Right lobe of liver (tissue), 6 donors: ENCODE measurements around the gene TUBG2. TPM values are rescaled to one million over a fixed set of nuclear protein-coding genes. Genes with fewer than 3 reads are reported as not detected.
"Not testable (repeated sequence)": the region's sequence is repeated elsewhere in the genome, so short reads cannot be mapped to it uniquely, and the experiment has no call there.

ENCODE experiments used
- ATAC-seq, 4 donors: fragments of 200-7000 bp; cut with Tn5 transposase; one replicate each; pipeline ENCODE4 v1.9.1; 2020; ENCODE audit warnings: mild to moderate bottlenecking in 4 of 4, moderate library complexity in 4 of 4
- DNase-seq, 3 donors: peaks; one replicate each; pipeline ENCODE4 v3.0.0-alpha.2; 2020
- H3K27ac ChIP-seq, 3 donors: fragments of 200-600 bp; one replicate each; pipeline ENCODE4 v1.8.0; 2022
- H3K27me3 ChIP-seq, 2 donors: fragments of 200-600 bp; one replicate each; pipeline ENCODE4 v1.8.0; 2022
- H3K36me3 ChIP-seq, 4 donors: fragments of 200-600 bp; sonication (generic) in 1 of 4; one replicate each; pipeline versions ENCODE4 v1.5.1 to v1.8.0; 2017 to 2022; ENCODE audit warnings: control low read depth in 1 of 4
- H3K4me1 ChIP-seq, 4 donors: fragments of 200-600 bp; sonication (generic) in 1 of 4; one replicate each; pipeline versions ENCODE4 v1.5.1 to v1.8.0; 2017 to 2022; ENCODE audit warnings: control low read depth in 1 of 4
- H3K4me3 ChIP-seq, 3 donors: fragments of 200-600 bp; one replicate each; pipeline ENCODE4 v1.8.0; 2022
- H3K9me3 ChIP-seq, 4 donors: fragments of 200-600 bp; sonication (generic) in 1 of 4; one replicate each; pipeline versions ENCODE4 v1.5.1 to v1.8.0; 2017 to 2022; ENCODE audit warnings: control low read depth in 1 of 4
- CTCF ChIP-seq, 4 donors: fragments of 200-600 bp in 3 of 4; fragments of 450-650 bp in 1 of 4; IDR thresholded peaks; one replicate each; pipeline versions ENCODE4 v1.5.1 to v1.8.0; 2016 to 2022; ENCODE audit warnings: antibody characterized with exemption in 4 of 4, mild to moderate bottlenecking in 2 of 4
- POLR2A ChIP-seq: fragments of 450-650 bp; IDR thresholded peaks from one replicate; pipeline ENCODE4 v1.6.1; 2017; ENCODE audit warnings: antibody characterized with exemption, mild to moderate bottlenecking
- WGBS: methylation state at CpG from one replicate; pipeline ENCODE4 v1.1.6; 2018; ENCODE audit warnings: low coverage, low lambda C conversion rate; ENCODE audit not compliant: insufficient coverage; ENCODE audit errors: missing lambda C conversion rate; 5-methylcytosine and 5-hydroxymethylcytosine counted together
- intact Hi-C, 2 donors: fragments of 100-400 bp; cut with DNase I; formaldehyde crosslinking; loops; one replicate each; pipeline versions ENCODE4 v1.11.2 to v1.14.1; 2022
- total RNA-seq, 6 experiments: library from RNA; depleted of rRNA in 2 of 6; stranded (reverse); fragments of >200 nt in 2 of 6; fragmentation: NEBNext Ultra II Directional in 3 of 6; extraction: Animal tissue kit (Norgen Biotek cat#: 25700) in 3 of 6; gene quantifications; one replicate each; pipeline versions ENCODE4 v1.1.0 to v1.2.4, GENCODE V29; 2016 to 2023
- donor health status: DM: no; HTN: yes; CAD: no.
- donor health status: DM: no; HTN: no; CAD: no.
- donor health status: DM: no; HTN: no; CAD: no.
- donor health status: DM: no; HTN: yes; CAD: no.
- donor health status: DM: no; HTN: yes; CAD: no.

The TUBG2 gene
- total RNA-seq, 6 experiments from 2014 or later = 6.8 to 10.7 (median 7.5) TPM

GRCh38 chr17:42617956-42618431 is 41.1 kb upstream of the TUBG2 start:
- intact Hi-C loops = loop anchor here (10.0 kb wide), 1 partner anchor 67 kb away; the partner anchor contains the start of genes CCR10 (in 2 of the 2) and CNTNAP1 (in 2 of the 2)
- ATAC-seq = no peak
- Histone ChIP-seq H3K27me3 (no peaks in the 10 kb centered on the region), H3K36me3 (peaks cover 0 to 20% (median 10%) of the 10 kb centered on the region in 4 donors), H3K9me3 (no peaks in the 10 kb centered on the region), H3K4me3 (no peak overlapping the region), H3K4me1 (peaks cover 0 to 9% (median 0%) of the 10 kb centered on the region in 4 donors), H3K27ac (no peak overlapping the region)
- WGBS = 75% methylated on average over 1 of the region's 4 CpGs
- TF ChIP-seq CTCF (IDR thresholded peaks at IDR 0.05) = no peak
- no peak for DNase-seq

GRCh38 chr17:42618442-42619150 is 40.5 kb upstream of the TUBG2 start:
- Histone ChIP-seq H3K36me3 (peaks cover 0 to 14% (median 7%) of the 10 kb centered on the region in 4 donors), H3K4me1 (peaks cover 0 to 9% (median 0%) of the 10 kb centered on the region in 4 donors), H3K27ac (no peak overlapping the region), H3K27me3 (no peaks in the 10 kb centered on the region), H3K4me3 (no peak overlapping the region), H3K9me3 (no peaks in the 10 kb centered on the region)
- peak; percentile 51 to 78 (median 61) for DNase-seq
- WGBS = 22% methylated on average over 9 of the region's 9 CpGs
- peak; percentile 92 to 97 (median 97) for ATAC-seq
- peak; percentile 42 to 56 (median 50) for TF ChIP-seq CTCF (IDR thresholded peaks at IDR 0.05)
- no peak for TF ChIP-seq POLR2A
- intact Hi-C loops = loop anchor here (10.0 kb wide), 1 partner anchor 66 kb away; the partner anchor contains the start of genes CCR10 (in 2 of the 2) and CNTNAP1 (in 2 of the 2)

GRCh38 chr17:42621987-42622386 is 37.1 kb upstream of the TUBG2 start:
- H3K27ac ChIP-seq, H3K36me3 ChIP-seq, H3K4me3 ChIP-seq, H3K9me3 ChIP-seq, DNase-seq, H3K4me1 ChIP-seq, ATAC-seq, H3K27me3 ChIP-seq, intact Hi-C loops: not testable (repeated sequence)
- 80% methylated on average over 3 of the region's 3 CpGs for WGBS

GRCh38 chr17:42623271-42623670 is 35.8 kb upstream of the TUBG2 start:
- Histone ChIP-seq H3K27me3 (no peaks in the 10 kb centered on the region), H3K9me3 (no peaks in the 10 kb centered on the region), H3K27ac (no peak overlapping the region), H3K36me3 (no peaks in the 10 kb centered on the region), H3K4me3 (no peak overlapping the region), H3K4me1 (peaks cover 0 to 8% (median 0%) of the 10 kb centered on the region in 4 donors)
- ATAC-seq (no peak), DNase-seq (no peak)
- intact Hi-C loops = no loop called here
- TF ChIP-seq CTCF (IDR thresholded peaks at IDR 0.05) (no peak), POLR2A (no peak)
- 94% methylated on average over 2 of the region's 2 CpGs for WGBS
